Glutamatergic neuron (in vitro differentiated cells): ENCODE measurements around the gene DEXI. TPM values are rescaled to one million over a fixed set of nuclear protein-coding genes. Genes with fewer than 3 reads are reported as not detected.
"Not testable (repeated sequence)": the region's sequence is repeated elsewhere in the genome, so short reads cannot be mapped to it uniquely, and the experiment has no call there.

Experiments used
- DNase-seq: peaks from one replicate; pipeline ENCODE4 v3.0.0; 2022
- H3K27ac Mint-ChIP-seq: one replicate; pipeline ENCODE4 v1.8.0; 2020; ENCODE audit warnings: mild to moderate bottlenecking, mixed read lengths, inconsistent platforms; ENCODE audit not compliant: unreplicated experiment
- H3K27me3 Mint-ChIP-seq: one replicate; pipeline ENCODE4 v1.8.0; 2020; ENCODE audit warnings: mild to moderate bottlenecking, moderate library complexity, mixed read lengths, inconsistent platforms; ENCODE audit not compliant: unreplicated experiment
- H3K36me3 Mint-ChIP-seq: one replicate; pipeline ENCODE4 v1.8.0; 2020; ENCODE audit warnings: mild to moderate bottlenecking, mixed read lengths, inconsistent platforms; ENCODE audit not compliant: unreplicated experiment
- H3K4me1 Mint-ChIP-seq: one replicate; pipeline ENCODE4 v1.8.0; 2020; ENCODE audit warnings: mild to moderate bottlenecking, low read depth, mixed read lengths, inconsistent platforms; ENCODE audit not compliant: unreplicated experiment
- H3K4me3 Mint-ChIP-seq: one replicate; pipeline ENCODE4 v1.8.0; 2020; ENCODE audit warnings: mild to moderate bottlenecking, mixed read lengths, inconsistent platforms; ENCODE audit not compliant: unreplicated experiment
- H3K9me3 Mint-ChIP-seq: one replicate; pipeline ENCODE4 v1.8.0; 2020; ENCODE audit warnings: mild to moderate bottlenecking, moderate library complexity, mixed read lengths, inconsistent platforms; ENCODE audit not compliant: unreplicated experiment
- total RNA-seq: library from RNA; stranded (reverse); fragmentation: NEBNext Ultra II Directional; extraction: Animal tissue kit (Norgen Biotek cat#: 25700); gene quantifications from one replicate; pipeline ENCODE4 v1.2.1, GENCODE V29; 2021; ENCODE audit not compliant: unreplicated experiment
- TF ChIP-seq, protein P1 (sequence below): fragments of 200-600 bp; sonication (generic); IDR thresholded peaks from one replicate; pipeline ENCODE4 v1.5.0; 2021; ENCODE audit not compliant: partially characterized antibody, unreplicated experiment

Gene DEXI
- total RNA-seq, 1 donor from 2014 or later: 37.3 TPM

GRCh38 chr16:10968498-10968897 is 26.2 kb upstream of the DEXI start:
- H3K9me3 Mint-ChIP-seq: peaks cover 4% of the 10 kb centered on the region
- H3K27ac Mint-ChIP-seq: no peak overlapping the region
- H3K36me3 Mint-ChIP-seq: no peaks in the 10 kb centered on the region
- DNase-seq: no peak
- TF ChIP-seq, protein P1, sequence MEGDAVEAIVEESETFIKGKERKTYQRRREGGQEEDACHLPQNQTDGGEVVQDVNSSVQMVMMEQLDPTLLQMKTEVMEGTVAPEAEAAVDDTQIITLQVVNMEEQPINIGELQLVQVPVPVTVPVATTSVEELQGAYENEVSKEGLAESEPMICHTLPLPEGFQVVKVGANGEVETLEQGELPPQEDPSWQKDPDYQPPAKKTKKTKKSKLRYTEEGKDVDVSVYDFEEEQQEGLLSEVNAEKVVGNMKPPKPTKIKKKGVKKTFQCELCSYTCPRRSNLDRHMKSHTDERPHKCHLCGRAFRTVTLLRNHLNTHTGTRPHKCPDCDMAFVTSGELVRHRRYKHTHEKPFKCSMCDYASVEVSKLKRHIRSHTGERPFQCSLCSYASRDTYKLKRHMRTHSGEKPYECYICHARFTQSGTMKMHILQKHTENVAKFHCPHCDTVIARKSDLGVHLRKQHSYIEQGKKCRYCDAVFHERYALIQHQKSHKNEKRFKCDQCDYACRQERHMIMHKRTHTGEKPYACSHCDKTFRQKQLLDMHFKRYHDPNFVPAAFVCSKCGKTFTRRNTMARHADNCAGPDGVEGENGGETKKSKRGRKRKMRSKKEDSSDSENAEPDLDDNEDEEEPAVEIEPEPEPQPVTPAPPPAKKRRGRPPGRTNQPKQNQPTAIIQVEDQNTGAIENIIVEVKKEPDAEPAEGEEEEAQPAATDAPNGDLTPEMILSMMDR: no peak
- H3K27me3 Mint-ChIP-seq: peaks cover 3% of the 10 kb centered on the region
- H3K4me3 Mint-ChIP-seq: no peak overlapping the region
- peaks cover 24% of the 10 kb centered on the region for H3K4me1 Mint-ChIP-seq

GRCh38 chr16:10967986-10968385 is 25.7 kb upstream of the DEXI start:
- DNase-seq: no peak
- Mint-ChIP-seq H3K27ac (no peak overlapping the region), H3K36me3 (no peaks in the 10 kb centered on the region), H3K4me3 (no peak overlapping the region), H3K4me1 (peaks cover 20% of the 10 kb centered on the region), H3K9me3 (peaks cover 4% of the 10 kb centered on the region), H3K27me3 (peaks cover 3% of the 10 kb centered on the region)
- TF ChIP-seq, protein P1: no peak

- not testable (repeated sequence) for H3K27me3 Mint-ChIP-seq, H3K9me3 Mint-ChIP-seq, DNase-seq, H3K27ac Mint-ChIP-seq, H3K4me3 Mint-ChIP-seq, H3K36me3 Mint-ChIP-seq
- H3K4me1 Mint-ChIP-seq: peaks cover 10% of the 10 kb centered on the region
Measured at GRCh38 chr16:10966559-10966958, 24.3 kb upstream of the DEXI start.

- TF ChIP-seq, protein P1: no peak
- Mint-ChIP-seq H3K27ac (no peak overlapping the region), H3K36me3 (no peaks in the 10 kb centered on the region), H3K4me1 (peaks cover 9% of the 10 kb centered on the region), H3K9me3 (peaks cover 1% of the 10 kb centered on the region), H3K27me3 (peaks cover 3% of the 10 kb centered on the region), H3K4me3 (no peak overlapping the region)
- no peak for DNase-seq
Measured at GRCh38 chr16:10966129-10966528, 23.9 kb upstream of the DEXI start.

- TF ChIP-seq, protein P1: no peak
- Mint-ChIP-seq H3K9me3 (no peaks in the 10 kb centered on the region), H3K27me3 (peaks cover 3% of the 10 kb centered on the region), H3K4me1 (peaks cover 13% of the 10 kb centered on the region), H3K27ac (no peak overlapping the region), H3K4me3 (no peak overlapping the region), H3K36me3 (no peaks in the 10 kb centered on the region)
- no peak for DNase-seq
Measured at GRCh38 chr16:10965440-10966061, 23.3 kb upstream of the DEXI start.
